Lower lobe of right lung (tissue), 2 donors: ENCODE measurements around the gene YBX2. TPM values are rescaled to one million over a fixed set of nuclear protein-coding genes. Genes with fewer than 3 reads are reported as not detected.
A peak's percentile ranks its signal among the peaks of the same experiment; 100 is the strongest.
"Not testable (repeated sequence)": the region's sequence is repeated elsewhere in the genome, so short reads cannot be mapped to it uniquely, and the experiment has no call there.

Source experiments
- ATAC-seq, 2 donors: fragments of 200-7000 bp; cut with Tn5 transposase; one replicate each; pipeline ENCODE4 v1.9.1; 2020 to 2022; ENCODE audit warnings: mild to moderate bottlenecking in 2 of 2, moderate library complexity in 2 of 2
- DNase-seq: peaks from one replicate; pipeline ENCODE4 v3.0.0-alpha.2; 2020
- H3K27ac ChIP-seq: fragments of 200-600 bp; one replicate; pipeline ENCODE4 v1.8.0; 2022
- H3K27me3 ChIP-seq: fragments of 200-600 bp; one replicate; pipeline ENCODE4 v1.8.0; 2022; ENCODE audit warnings: low read depth
- H3K36me3 ChIP-seq: fragments of 200-600 bp; one replicate; pipeline ENCODE4 v1.8.0; 2022; ENCODE audit warnings: mild to moderate bottlenecking
- H3K4me1 ChIP-seq: fragments of 200-600 bp; one replicate; pipeline ENCODE4 v1.8.0; 2022
- H3K4me3 ChIP-seq: fragments of 200-600 bp; one replicate; pipeline ENCODE4 v1.8.0; 2022; ENCODE audit warnings: mild to moderate bottlenecking
- H3K9me3 ChIP-seq: fragments of 200-600 bp; one replicate; pipeline ENCODE4 v1.8.0; 2022
- CTCF ChIP-seq: fragments of 200-600 bp; IDR thresholded peaks from one replicate; pipeline ENCODE4 v1.8.0; 2022; ENCODE audit warnings: antibody characterized with exemption, mild to moderate bottlenecking
- intact Hi-C: fragments of 100-400 bp; cut with DNase I; formaldehyde crosslinking; loops from one replicate; pipeline ENCODE4 v1.11.0; 2022
- total RNA-seq: library from RNA; stranded (reverse); fragmentation: NEBNext Ultra II Directional; extraction: Animal tissue kit (Norgen Biotek cat#: 25700); gene quantifications from one replicate; pipeline ENCODE4 v1.2.1, GENCODE V29; 2021
- donor health status: DM: no; HTN: yes; CAD: no; lungs with severe emphysema.

YBX2 gene
- total RNA-seq, 1 donor from 2014 or later: 0.41 TPM

GRCh38 chr17:7334938-7335538 lies 40.6 kb upstream of the YBX2 start:
- Histone ChIP-seq H3K4me1 (peaks cover 12% of the 10 kb centered on the region), H3K4me3 (no peak overlapping the region), H3K27ac (no peak overlapping the region), H3K9me3 (no peaks in the 10 kb centered on the region), H3K27me3 (peaks cover 12% of the 10 kb centered on the region), H3K36me3 (no peaks in the 10 kb centered on the region)
- no peak for TF ChIP-seq CTCF
- DNase-seq (no peak), ATAC-seq (no peak)
- intact Hi-C loops: no loop called here

GRCh38 chr17:7332600-7333069 lies 38.2 kb upstream of the YBX2 start:
- DNase-seq, ATAC-seq, H3K4me3 ChIP-seq, intact Hi-C loops, H3K27ac ChIP-seq, H3K9me3 ChIP-seq, H3K36me3 ChIP-seq: not testable (repeated sequence)
- Histone ChIP-seq H3K4me1 (peaks cover 21% of the 10 kb centered on the region), H3K27me3 (peaks cover 12% of the 10 kb centered on the region)

GRCh38 chr17:7332111-7332510 lies 37.7 kb upstream of the YBX2 start:
- Histone ChIP-seq H3K27ac (no peak overlapping the region), H3K4me3 (no peak overlapping the region), H3K36me3 (no peaks in the 10 kb centered on the region), H3K9me3 (no peaks in the 10 kb centered on the region), H3K27me3 (peaks cover 12% of the 10 kb centered on the region), H3K4me1 (peaks cover 22% of the 10 kb centered on the region)
- intact Hi-C loops: no loop called here
- TF ChIP-seq CTCF: no peak
- DNase-seq: no peak
- no peak for ATAC-seq

DNA sequence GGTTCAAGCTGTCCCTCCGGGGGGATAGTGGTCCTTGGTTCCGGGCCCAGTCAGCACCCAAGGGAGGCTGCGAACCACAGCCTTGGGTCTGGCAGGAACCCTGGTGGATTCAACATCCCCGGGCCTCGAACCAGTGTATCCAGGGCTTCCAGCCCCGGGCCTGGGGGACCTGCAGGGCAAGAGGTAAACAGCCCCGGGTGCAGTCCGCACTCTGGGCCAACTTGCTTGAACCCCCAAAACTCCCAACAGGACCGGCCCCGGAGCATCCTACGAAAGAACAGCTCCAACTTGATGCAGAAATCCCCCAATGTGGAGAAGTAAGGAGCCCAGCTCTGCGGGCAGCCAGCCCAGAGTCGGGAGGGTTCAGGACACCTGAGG lies 36.2 kb upstream of the YBX2 start:
- Histone ChIP-seq H3K9me3 (no peaks in the 10 kb centered on the region), H3K27ac (peak overlapping the region; percentile 89), H3K36me3 (peaks cover 12% of the 10 kb centered on the region), H3K4me1 (peaks cover 22% of the 10 kb centered on the region), H3K27me3 (no peaks in the 10 kb centered on the region), H3K4me3 (peak overlapping the region; percentile 90)
- TF ChIP-seq CTCF: no peak
- no peak for DNase-seq
- no peak for ATAC-seq
- intact Hi-C loops: no loop called here

DNA sequence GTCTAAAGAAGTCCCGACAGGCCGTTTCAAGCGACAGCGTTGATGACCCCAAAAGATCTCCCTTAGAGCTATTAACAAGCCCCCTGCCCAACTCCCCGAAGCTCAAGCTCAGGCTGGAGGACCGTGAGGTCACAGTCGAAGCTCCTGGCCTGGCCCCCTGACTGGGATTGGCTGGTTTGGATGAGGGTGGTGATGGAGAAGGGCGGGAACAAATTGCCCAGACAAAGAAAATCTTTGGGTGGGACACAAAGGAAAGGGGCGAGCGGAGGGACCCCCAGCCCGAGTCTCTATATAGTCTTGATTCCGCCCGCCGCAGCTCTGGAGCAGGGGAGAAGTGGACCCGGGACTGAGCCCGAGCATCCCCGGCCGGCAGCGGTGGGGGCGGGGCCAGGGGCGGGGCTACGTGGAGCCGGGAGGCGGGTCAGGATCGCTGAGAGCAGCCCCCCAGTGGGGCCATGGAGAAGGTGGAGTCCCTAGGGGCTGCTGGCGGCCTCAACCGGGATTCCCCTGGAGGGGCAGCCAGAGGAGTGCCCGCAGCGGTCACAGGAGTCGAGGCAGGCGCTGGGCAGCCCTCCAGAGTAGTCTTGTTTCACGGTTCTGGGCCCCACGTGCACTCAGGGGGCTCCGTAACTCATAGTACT lies 35.7 kb upstream of the YBX2 start:
- peak overlapping the region; percentile 89 for H3K27ac ChIP-seq
- intact Hi-C loops: no loop called here
- H3K4me3 ChIP-seq: peak overlapping the region; percentile 90
- DNase-seq: peak; percentile 83
- no peaks in the 10 kb centered on the region for H3K27me3 ChIP-seq
- peak; percentile 67 to 80 for ATAC-seq
- no peak for TF ChIP-seq CTCF
- H3K36me3 ChIP-seq: peaks cover 17% of the 10 kb centered on the region
- no peaks in the 10 kb centered on the region for H3K9me3 ChIP-seq
- peaks cover 22% of the 10 kb centered on the region for H3K4me1 ChIP-seq

DNA sequence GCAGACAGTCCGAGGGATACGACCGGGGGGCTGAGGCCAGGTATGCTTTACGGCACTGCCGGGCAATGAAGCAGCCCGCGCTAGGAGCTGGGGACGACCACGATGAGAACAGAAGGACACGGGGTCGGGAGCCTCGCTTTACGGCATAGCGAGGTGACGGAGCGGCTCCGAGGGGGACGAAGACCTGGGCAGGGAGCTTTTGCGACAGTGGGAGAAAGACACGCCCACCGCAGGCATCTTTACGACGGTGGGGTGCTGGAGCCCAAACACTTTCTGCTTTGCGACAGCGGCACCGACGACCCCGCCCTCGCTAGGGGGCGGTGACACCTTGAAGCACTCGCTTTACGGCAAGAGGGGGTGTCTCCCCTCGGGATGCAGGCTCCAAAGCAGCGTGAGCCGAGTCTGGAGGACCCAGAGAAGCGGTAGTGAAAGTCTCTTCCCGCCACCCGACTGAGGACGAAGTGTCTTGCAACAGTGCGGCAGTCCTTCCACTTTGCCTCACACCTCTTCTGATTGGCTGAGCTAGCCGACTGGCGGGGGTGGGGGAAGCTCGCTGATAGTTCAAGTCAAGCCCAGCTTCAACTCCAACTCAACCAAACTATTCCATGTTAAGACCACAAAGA lies 35.0 kb upstream of the YBX2 start:
- peak overlapping the region; percentile 90 for H3K4me3 ChIP-seq
- ATAC-seq: peak; percentile 92 to 96
- intact Hi-C loops: no loop called here

More for the DNA sequence above, 35.0 kb upstream of the YBX2 start:
- no peaks in the 10 kb centered on the region for H3K9me3 ChIP-seq
- peaks cover 22% of the 10 kb centered on the region for H3K4me1 ChIP-seq
- no peaks in the 10 kb centered on the region for H3K27me3 ChIP-seq
- H3K36me3 ChIP-seq: peaks cover 23% of the 10 kb centered on the region
- H3K27ac ChIP-seq: peak overlapping the region; percentile 89
- no peak for TF ChIP-seq CTCF
- DNase-seq: peak; percentile 99
